HepG2 (cell line): ENCODE results near the gene TBC1D24. TPM values are rescaled to one million over a fixed set of nuclear protein-coding genes. Genes with fewer than 3 reads are reported as not detected.

Experiments used
- AKAP8 ChIP-seq: sonication (generic); formaldehyde crosslinking; IDR thresholded peaks from 2 replicates; pipeline ENCODE4 v1.5.1; 2020; ENCODE audit warnings: mild to moderate bottlenecking, missing genetic modification reagents
- ARNTL ChIP-seq: sonication (generic); formaldehyde crosslinking; IDR thresholded peaks from 2 replicates; pipeline ENCODE4 v1.4.0; 2020; ENCODE audit warnings: mild to moderate bottlenecking, missing genetic modification reagents
- DMAP1 ChIP-seq: IDR thresholded peaks from 2 replicates; pipeline ENCODE4 v1.6.1; 2016
- ETV5 ChIP-seq: IDR thresholded peaks from 2 replicates; pipeline ENCODE4 v1.6.1; 2018; ENCODE audit warnings: missing biosample characterization, missing genetic modification reagents, inconsistent platforms, borderline replicate concordance
- FLYWCH1 ChIP-seq: sonication (generic); formaldehyde crosslinking; IDR thresholded peaks from 2 replicates; pipeline ENCODE4 v1.8.1; 2023; ENCODE audit warnings: mild to moderate bottlenecking, missing genetic modification reagents
- FOXC1 ChIP-seq: sonication (generic); formaldehyde crosslinking; IDR thresholded peaks from 2 replicates; pipeline ENCODE4 v1.8.0; 2022; ENCODE audit warnings: mild to moderate bottlenecking, missing genetic modification reagents, borderline replicate concordance
- FOXO1 ChIP-seq: sonication (generic); formaldehyde crosslinking; IDR thresholded peaks from 2 replicates; pipeline ENCODE4 v1.4.0; 2020; ENCODE audit warnings: missing genetic modification reagents
- HES4 ChIP-seq: sonication (generic); formaldehyde crosslinking; IDR thresholded peaks from 2 replicates; pipeline ENCODE4 v1.9.0; 2021; ENCODE audit warnings: mild to moderate bottlenecking, missing genetic modification reagents, borderline replicate concordance
- HNRNPL ChIP-seq: fragments of 200-400 bp; formaldehyde crosslinking; IDR thresholded peaks from 2 replicates; pipeline ENCODE4 v1.6.1; 2017; ENCODE audit warnings: mild to moderate bottlenecking, low read depth, low read length
- HOXA5 ChIP-seq: sonication (generic); formaldehyde crosslinking; IDR thresholded peaks from 2 replicates; pipeline ENCODE4 v1.4.0; 2020; ENCODE audit warnings: missing genetic modification reagents
- MAFG ChIP-seq: sonication (generic); formaldehyde crosslinking; IDR thresholded peaks from 2 replicates; pipeline ENCODE4 v1.5.1; 2020; ENCODE audit warnings: mild to moderate bottlenecking, missing genetic modification reagents
- MAFK ChIP-seq, 2 experiments: IDR thresholded peaks in 1 of 2; conservative IDR thresholded peaks in 1 of 2; 2 replicates each; pipeline ENCODE4 v1.6.1; 2011; ENCODE audit warnings: improper control_type of control experiment in 2 of 2, low read length in 2 of 2
- MTA1 ChIP-seq: sonication (generic); formaldehyde crosslinking; IDR thresholded peaks from 2 replicates; pipeline ENCODE4 v1.4.0; 2020; ENCODE audit warnings: missing genetic modification reagents, mild to moderate bottlenecking, borderline replicate concordance
- NONO ChIP-seq, 2 experiments: fragments of 450-650 bp in 1 of 2; sonication (generic) in 1 of 2; formaldehyde crosslinking in 1 of 2; IDR thresholded peaks in 1 of 2; conservative IDR thresholded peaks in 1 of 2; 2 replicates each; pipeline versions ENCODE4 v1.6.1 to v1.8.0; 2017 to 2022; ENCODE audit warnings: mild to moderate bottlenecking in 1 of 2, missing genetic modification reagents in 1 of 2, moderate library complexity in 1 of 2
- PHF8 ChIP-seq: sonication (generic); formaldehyde crosslinking; IDR thresholded peaks from 2 replicates; pipeline ENCODE4 v1.5.0; 2020; ENCODE audit warnings: missing genetic modification reagents
- RFX3 ChIP-seq: IDR thresholded peaks from 2 replicates; pipeline ENCODE4 v1.6.1; 2016; ENCODE audit warnings: missing biosample characterization, missing genetic modification reagents
- SNRNP70 ChIP-seq: fragments of 200-400 bp; formaldehyde crosslinking; IDR thresholded peaks from 2 replicates; pipeline ENCODE4 v1.6.1; 2017; ENCODE audit warnings: mild to moderate bottlenecking, low read depth, low read length, moderate library complexity
- ZBTB44 ChIP-seq: sonication (generic); formaldehyde crosslinking; IDR thresholded peaks from 2 replicates; pipeline ENCODE4 v1.4.0; 2020; ENCODE audit warnings: missing genetic modification reagents
- ZFP41 ChIP-seq: sonication (generic); formaldehyde crosslinking; IDR thresholded peaks from 2 replicates; pipeline ENCODE4 v1.4.0; 2020; ENCODE audit warnings: mild to moderate bottlenecking, missing genetic modification reagents, borderline replicate concordance
- ZMYM4 ChIP-seq: sonication (generic); formaldehyde crosslinking; IDR thresholded peaks from 2 replicates; pipeline ENCODE4 v1.8.1; 2023; ENCODE audit warnings: mild to moderate bottlenecking, missing genetic modification reagents
- ZNF253 ChIP-seq: sonication (generic); formaldehyde crosslinking; IDR thresholded peaks from 2 replicates; pipeline ENCODE4 v1.8.0; 2022; ENCODE audit warnings: mild to moderate bottlenecking, missing genetic modification reagents, borderline replicate concordance
- ZNF263 ChIP-seq: sonication (generic); formaldehyde crosslinking; IDR thresholded peaks from 2 replicates; pipeline ENCODE4 v1.4.0; 2020; ENCODE audit warnings: missing genetic modification reagents
- ZNF709 ChIP-seq: sonication (generic); formaldehyde crosslinking; IDR thresholded peaks from 2 replicates; pipeline ENCODE4 v1.5.0; 2020; ENCODE audit warnings: mild to moderate bottlenecking, missing genetic modification reagents
- ZNF747 ChIP-seq: sonication (generic); formaldehyde crosslinking; IDR thresholded peaks from 2 replicates; pipeline ENCODE4 v1.8.1; 2023; ENCODE audit warnings: missing genetic modification reagents, mild to moderate bottlenecking, borderline replicate concordance
- ZNF761 ChIP-seq: sonication (generic); formaldehyde crosslinking; conservative IDR thresholded peaks from 2 replicates; pipeline ENCODE4 v1.4.0; 2020; ENCODE audit warnings: mild to moderate bottlenecking, missing genetic modification reagents
- ZNF781 ChIP-seq: sonication (generic); formaldehyde crosslinking; IDR thresholded peaks from 2 replicates; pipeline ENCODE4 v1.5.1; 2020; ENCODE audit warnings: borderline replicate concordance, mild to moderate bottlenecking, missing genetic modification reagents; ENCODE audit errors: not compliant biosample characterization
- ZNF800 ChIP-seq: sonication (generic); formaldehyde crosslinking; IDR thresholded peaks from 2 replicates; pipeline ENCODE4 v1.4.0; 2020; ENCODE audit warnings: missing genetic modification reagents
- polyA plus RNA-seq, 8 experiments: library from polyadenylated mRNA; depleted of rRNA in 3 of 8; stranded (reverse) in 7 of 8; unstranded in 1 of 8; fragments of >200 nt; fragmentation: Illumina TruSeq in 4 of 8; extraction: Trizol in 4 of 8; gene quantifications; 2 replicates each; pipeline versions ENCODE4 v1.2.1 to v1.2.3, GENCODE V29; 2011 to 2016; ENCODE audit warnings: low read depth in 4 of 8, missing spikeins in 1 of 8, mixed read lengths in 1 of 8; ENCODE audit not compliant: insufficient read depth in 1 of 8
- total RNA-seq, 5 experiments: library from RNA; depleted of rRNA; stranded (reverse); fragments of >200 nt; fragmentation: Illumina TruSeq; extraction: Trizol; gene quantifications; 2 replicates each; pipeline ENCODE4 v1.2.3, GENCODE V29; 2016; ENCODE audit warnings: low read depth in 1 of 5

TBC1D24 gene
- total and polyA plus RNA-seq, 2 of the 13 experiments (the other 11 are each of a cell fraction or from before 2014, with no cell fraction given): 7.7 to 13.7 TPM

- TF ChIP-seq MTA1 (CRISPR knock-in tag): peak; percentile 76; the same call in 1 of the 2 replicates
- TF ChIP-seq ZBTB44 (CRISPR knock-in tag): no peak
- peak; percentile 88 for TF ChIP-seq ZNF709 (CRISPR knock-in tag)
- TF ChIP-seq ZNF781 (CRISPR knock-in tag): no peak
- TF ChIP-seq ETV5 (CRISPR knock-in tag): peak; percentile 40; the same call in 1 of the 2 replicates
- TF ChIP-seq HES4: peak; percentile 23
- no peak for TF ChIP-seq ZNF800 (CRISPR knock-in tag)
- 0 out of 2 replicates have a peak, but pooled peaks have one; percentile 22 for TF ChIP-seq MAFG
- no peak for TF ChIP-seq RFX3
- TF ChIP-seq MAFK (conservative IDR thresholded peaks at IDR 0.05 in 1 of 2, IDR thresholded peaks at IDR 0.05 in 1 of 2; ENCODE audit: low read length in 2 of 2): no peak
- peak; percentile 58 for TF ChIP-seq PHF8 (CRISPR knock-in tag)
- TF ChIP-seq AKAP8 (CRISPR knock-in tag): peak; percentile 22; the same call in 1 of the 2 replicates
- no peak for TF ChIP-seq NONO (IDR thresholded peaks at IDR 0.05)
- 0 out of 2 replicates have a peak, but pooled peaks have one; percentile 48 for TF ChIP-seq NONO (CRISPR knock-in tag; conservative IDR thresholded peaks at IDR 0.05)
- TF ChIP-seq ZNF761 (CRISPR knock-in tag): 0 out of 2 replicates have a peak, but pooled peaks have one; percentile 34
- TF ChIP-seq ZMYM4 (CRISPR knock-in tag): no peak; the same call in 1 of the 2 replicates
- 0 out of 2 replicates have a peak, but pooled peaks have one; percentile 5 for TF ChIP-seq FOXO1 (CRISPR knock-in tag)
- TF ChIP-seq FOXC1 (CRISPR knock-in tag): peak; percentile 52; the same call in 1 of the 2 replicates
- peak; percentile 52; the same call in 1 of the 2 replicates for TF ChIP-seq DMAP1
- TF ChIP-seq HOXA5 (CRISPR knock-in tag): no peak
- 0 out of 2 replicates have a peak, but pooled peaks have one; percentile 60 for TF ChIP-seq ZNF253 (CRISPR knock-in tag)
- 0 out of 2 replicates have a peak, but pooled peaks have one; percentile 4 for TF ChIP-seq ARNTL (CRISPR knock-in tag)
- TF ChIP-seq ZNF747 (CRISPR knock-in tag): 0 out of 2 replicates have a peak, but pooled peaks have one; percentile 46
- TF ChIP-seq FLYWCH1 (CRISPR knock-in tag): no peak
- no peak for TF ChIP-seq SNRNP70
- TF ChIP-seq ZFP41 (CRISPR knock-in tag): peak; percentile 39; the same call in 1 of the 2 replicates
- TF ChIP-seq ZNF263 (CRISPR knock-in tag): peak; percentile 19; the same call in 1 of the 2 replicates
- peak; percentile 88 for TF ChIP-seq HNRNPL
Measured at GRCh38 chr16:2471653-2472487, 3.1 kb upstream of the TBC1D24 start (continued).
